Pancreas (tissue), 10 donors: ENCODE measurements around the gene RASA3. TPM values are rescaled to one million over a fixed set of nuclear protein-coding genes. Genes with fewer than 3 reads are reported as not detected.
A peak's percentile ranks its signal among the peaks of the same experiment; 100 is the strongest.

Source experiments
- ATAC-seq, 4 donors: fragments of 200-7000 bp; cut with Tn5 transposase; one replicate each; pipeline versions ENCODE4 v1.8.0 to v1.9.1; 2020; ENCODE audit warnings: mild to moderate bottlenecking in 4 of 4, moderate library complexity in 4 of 4
- DNase-seq, 6 donors: peaks; one replicate each; pipeline ENCODE4 v3.0.0-alpha.2; 2020
- FAIRE-seq: peaks from 2 replicates; lab custom pipeline; 2012; peaks lifted over from hg19 to GRCh38; lab: Jason Lieb, UNC
- H3K27ac ChIP-seq, 4 donors: fragments of 200-600 bp; sonication (generic); 1 replicate in 3 of 4; 2 replicates in 1 of 4; pipeline versions ENCODE4 v1.5.0 to v1.8.0; 2020
- H3K27me3 ChIP-seq, 4 donors: fragments of 200-600 bp; one replicate each; pipeline ENCODE4 v1.8.0; 2021
- H3K36me3 ChIP-seq, 3 donors: fragments of 200-600 bp; sonication (generic) in 1 of 3; one replicate each; pipeline versions ENCODE4 v1.5.0 to v1.8.0; 2020 to 2021
- H3K4me1 ChIP-seq, 3 donors: fragments of 200-600 bp; one replicate each; pipeline ENCODE4 v1.8.0; 2021
- H3K4me3 ChIP-seq, 4 donors: fragments of 200-600 bp; sonication (generic) in 2 of 4; one replicate each; pipeline versions ENCODE4 v1.5.0 to v1.8.0; 2020 to 2021
- H3K9me3 ChIP-seq, 4 donors: fragments of 200-600 bp; one replicate each; pipeline ENCODE4 v1.8.0; 2021
- CTCF ChIP-seq, 4 donors: fragments of 200-600 bp; sonication (generic) in 3 of 4; IDR thresholded peaks; one replicate each; pipeline versions ENCODE4 v1.5.0 to v1.8.0; 2021; ENCODE audit warnings: antibody characterized with exemption in 4 of 4
- WGBS, 2 donors: extraction: QIAGEN DNeasy Blood & Tissue Kit; methylation state at CpG; one replicate each; pipeline ENCODE4 v1.1.7; 2013; 5-methylcytosine and 5-hydroxymethylcytosine counted together
- intact Hi-C, 3 donors: fragments of 100-400 bp; cut with DNase I; formaldehyde crosslinking; loops; one replicate each; pipeline versions ENCODE4 v1.11.1 to v1.14.2; 2022
- polyA plus RNA-seq, 2 donors: library from polyadenylated mRNA; stranded (reverse); fragments of 200-250 nt; gene quantifications; one replicate each; pipeline ENCODE4 v1.2.3, GENCODE V29; 2013
- total RNA-seq, 6 donors: library from RNA; stranded (reverse); fragmentation: NEBNext Ultra II Directional in 4 of 6; extraction: Animal tissue kit (Norgen Biotek cat#: 25700) in 4 of 6; gene quantifications; one replicate each; pipeline versions ENCODE4 v1.2.1 to v1.2.4, GENCODE V29; 2021 to 2023
- donor health status: healthy with polysubstance abuse.
- donor health status: DM: no; HTN: no; CAD: no; lungs with moderate emphysema.
- donor health status: DM: no; HTN: no; CAD: no.
- donor health status: control.
- donor health status: control.
- donor health status: Bipolar disorder and iron deficiency.
- donor health status: DM: yes; HTN: yes; CAD: no.
- donor health status: DM: no; HTN: no; CAD: no.
- donor health status: DM: no; HTN: no; CAD: no.
- donor health status: DM: yes; HTN: yes; CAD: no.

The RASA3 gene
- total and polyA plus RNA-seq, 8 donors: 5.7 to 11.2 (median 9.1) TPM

- no peaks in the 10 kb centered on the region for H3K27me3 ChIP-seq
- no peaks in the 10 kb centered on the region for H3K4me1 ChIP-seq
- no peaks in the 10 kb centered on the region for H3K9me3 ChIP-seq
- H3K27ac ChIP-seq: no peak overlapping the region
- 48 to 52% methylated on average over 11 to 15 of the region's 19 CpGs for WGBS, 2 donors
- no peak for TF ChIP-seq CTCF (IDR thresholded peaks at IDR 0.05)
- intact Hi-C loops: no loop called here
- no peak overlapping the region for H3K4me3 ChIP-seq
- ATAC-seq (no peak), DNase-seq (no peak), FAIRE-seq (no peak)
- H3K36me3 ChIP-seq: no peaks in the 10 kb centered on the region
These were observed 23.8 kb upstream of the RASA3 start for GRCh38 chr13:114155926-114156883.

- Histone ChIP-seq H3K4me3 (no peak overlapping the region), H3K4me1 (no peaks in the 10 kb centered on the region), H3K27me3 (no peaks in the 10 kb centered on the region), H3K27ac (no peak overlapping the region), H3K9me3 (no peaks in the 10 kb centered on the region), H3K36me3 (no peaks in the 10 kb centered on the region)
- intact Hi-C loops: no loop called here
- DNase-seq (no peak), FAIRE-seq (no peak), ATAC-seq (no peak)
- no peak for TF ChIP-seq CTCF (IDR thresholded peaks at IDR 0.05)
- 63 to 94% methylated on average over 2 to 3 of the region's 3 CpGs for WGBS, 2 donors
These were observed 22.9 kb upstream of the RASA3 start for GRCh38 chr13:114155320-114155719.

DNA sequence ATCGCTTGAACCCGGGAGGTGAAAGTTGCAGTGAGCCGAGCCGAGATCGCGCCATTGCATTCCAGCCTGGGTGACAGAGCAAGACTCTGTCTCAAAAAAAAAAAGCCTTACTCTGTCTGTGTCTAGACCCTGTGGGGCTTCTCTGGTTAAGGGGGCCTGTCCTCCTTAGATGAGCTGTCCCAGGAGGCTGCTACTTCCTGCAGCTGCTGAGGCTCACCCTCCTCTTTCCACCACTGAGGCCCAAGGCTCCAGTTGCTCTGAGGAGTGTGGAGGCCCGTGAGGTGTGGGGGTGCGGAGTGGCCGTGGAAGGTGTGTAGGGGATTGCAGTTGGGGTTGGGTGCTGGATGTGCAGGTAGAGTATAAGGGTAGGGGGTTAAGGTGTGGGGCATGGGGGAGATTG, 22.1 kb upstream of the RASA3 start:
- H3K27ac ChIP-seq: no peak overlapping the region
- intact Hi-C loops: no loop called here
- no peaks in the 10 kb centered on the region for H3K9me3 ChIP-seq
- FAIRE-seq (no peak), DNase-seq (peak in 1 of 6 donors; percentile 22), ATAC-seq (no peak)
- 93 to 94% methylated on average over 9 of the region's 9 CpGs for WGBS, 2 donors
- no peak overlapping the region for H3K4me3 ChIP-seq
- no peaks in the 10 kb centered on the region for H3K36me3 ChIP-seq
- H3K27me3 ChIP-seq: no peaks in the 10 kb centered on the region
- peaks cover 0 to 7% (median 5%) of the 10 kb centered on the region in 3 donors for H3K4me1 ChIP-seq
- no peak for TF ChIP-seq CTCF (IDR thresholded peaks at IDR 0.05)

DNA sequence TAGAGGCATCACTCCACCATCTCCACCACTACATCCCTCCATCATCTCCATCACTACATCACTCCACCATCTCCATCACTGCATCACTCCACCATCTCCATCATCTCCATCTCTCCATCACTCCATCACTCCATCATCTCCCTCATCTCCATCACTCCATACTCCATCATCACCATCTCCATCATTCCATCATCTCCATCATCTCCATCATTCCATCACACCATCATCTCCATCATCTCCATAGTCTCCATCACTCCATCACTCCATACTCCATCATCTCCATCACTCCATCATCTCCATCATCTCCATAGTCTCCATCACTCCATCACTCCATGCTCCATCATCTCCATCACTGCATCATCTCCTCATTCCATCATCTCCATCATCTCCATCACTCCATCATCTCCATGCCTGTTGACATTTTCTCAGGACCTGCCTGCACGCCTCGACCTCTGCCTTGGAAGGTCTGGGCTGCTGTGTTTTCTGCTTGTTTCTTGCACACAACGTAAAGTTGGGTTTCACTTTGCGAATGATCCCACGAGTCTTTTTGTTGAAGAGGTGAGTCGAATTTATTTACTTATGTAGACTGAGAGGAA, 21.2 kb upstream of the RASA3 start:
- no peaks in the 10 kb centered on the region for H3K9me3 ChIP-seq
- H3K4me1 ChIP-seq: peaks cover 0 to 7% (median 6%) of the 10 kb centered on the region in 3 donors
- WGBS, 2 donors: 96 to 98% methylated on average over 6 of the region's 6 CpGs
- no peak for TF ChIP-seq CTCF (IDR thresholded peaks at IDR 0.05)
- H3K27me3 ChIP-seq: no peaks in the 10 kb centered on the region
- H3K36me3 ChIP-seq: no peaks in the 10 kb centered on the region
- FAIRE-seq: no peak
- ATAC-seq: no peak
- intact Hi-C loops: no loop called here
- no peak overlapping the region for H3K27ac ChIP-seq
- H3K4me3 ChIP-seq: no peak overlapping the region
- no peak for DNase-seq
